HG03469 (cell line): ENCODE data around the gene CDC42EP1.
"Not testable (repeated sequence)": the region's sequence is repeated elsewhere in the genome, so short reads cannot be mapped to it uniquely, and the experiment has no call there.

Source experiments
- ATAC-seq: cut with Tn5 transposase; IDR thresholded peaks from one replicate; pipeline ENCODE4 v1.9.1; 2021; ENCODE audit warnings: mild to moderate bottlenecking, moderate library complexity, moderate number of reproducible peaks; ENCODE audit not compliant: unreplicated experiment

The CDC42EP1 gene

GRCh38 chr22:37575490-37576003 is 15.3 kb downstream of the CDC42EP1 start:
- ATAC-seq: no peak

DNA sequence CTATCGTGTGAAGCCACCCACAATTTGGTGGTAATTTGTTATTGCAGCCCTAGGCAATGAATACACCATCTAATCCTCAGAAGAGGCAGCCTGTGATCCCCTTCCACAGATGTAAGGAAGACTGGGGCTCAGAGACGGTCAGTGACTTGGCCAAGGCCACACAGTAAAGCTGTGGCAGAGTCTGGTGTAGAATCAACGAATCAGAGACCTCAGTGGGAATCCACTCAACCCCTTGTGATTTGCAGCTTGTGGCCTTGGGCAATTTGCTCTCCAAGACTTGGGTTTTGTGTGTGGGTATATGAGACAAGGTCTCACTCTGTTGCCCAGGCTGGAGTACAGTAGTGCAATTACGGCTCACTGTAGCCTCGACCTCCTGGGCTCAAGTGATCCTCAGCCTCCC is 17.7 kb downstream of the CDC42EP1 start:
- ATAC-seq: no peak

DNA sequence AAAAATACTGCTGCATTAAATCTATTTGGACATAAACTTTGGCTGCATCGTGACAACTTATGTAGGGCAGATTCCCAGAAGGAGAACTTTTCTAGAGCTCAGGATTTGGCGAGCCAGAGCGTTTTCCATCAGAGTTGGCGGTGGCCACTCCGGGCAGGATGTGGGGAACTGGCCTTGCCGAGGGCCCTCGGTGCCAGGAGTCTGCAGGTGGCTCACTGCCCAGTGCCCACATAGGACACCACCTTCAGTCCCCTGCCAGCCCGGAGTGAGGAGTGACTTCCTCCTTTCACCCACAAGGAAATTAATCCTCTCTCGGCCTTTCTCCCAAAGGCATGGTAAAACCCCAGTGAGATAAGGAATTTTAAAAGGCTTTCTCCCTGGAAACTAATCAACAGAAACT is 21.2 kb downstream of the CDC42EP1 start:
- ATAC-seq: no peak

- ATAC-seq: no peak
Measured at GRCh38 chr22:37582526-37582925, 22.2 kb downstream of the CDC42EP1 start.

- ATAC-seq: no peak
Measured at GRCh38 chr22:37588546-37589215, 28.4 kb downstream of the CDC42EP1 start.

GRCh38 chr22:37589636-37590035 is 29.4 kb downstream of the CDC42EP1 start:
- ATAC-seq: no peak

GRCh38 chr22:37591081-37591480 is 30.8 kb downstream of the CDC42EP1 start:
- ATAC-seq: not testable (repeated sequence)

GRCh38 chr22:37591823-37592404 is 31.6 kb downstream of the CDC42EP1 start:
- ATAC-seq: no peak

DNA sequence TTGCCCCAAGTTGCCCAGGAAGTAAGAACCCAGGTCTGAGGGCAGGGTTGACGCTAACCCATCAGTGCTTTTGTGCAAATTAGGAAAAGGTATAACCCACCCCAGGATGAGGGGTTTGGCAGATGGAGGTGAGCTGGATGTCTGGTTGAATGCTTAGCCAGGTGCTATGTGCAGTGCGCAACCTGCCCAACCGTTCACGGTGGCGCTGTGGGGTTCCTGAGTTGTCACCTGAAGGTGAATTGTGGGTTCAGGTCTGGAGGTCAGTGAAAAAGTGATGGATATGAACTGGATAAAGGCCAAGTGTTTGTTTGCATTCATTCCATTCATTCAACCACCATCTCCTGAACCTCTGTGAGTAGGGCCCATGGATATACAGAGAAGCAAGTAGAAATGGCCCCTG is 34.0 kb downstream of the CDC42EP1 start:
- no peak for ATAC-seq

DNA sequence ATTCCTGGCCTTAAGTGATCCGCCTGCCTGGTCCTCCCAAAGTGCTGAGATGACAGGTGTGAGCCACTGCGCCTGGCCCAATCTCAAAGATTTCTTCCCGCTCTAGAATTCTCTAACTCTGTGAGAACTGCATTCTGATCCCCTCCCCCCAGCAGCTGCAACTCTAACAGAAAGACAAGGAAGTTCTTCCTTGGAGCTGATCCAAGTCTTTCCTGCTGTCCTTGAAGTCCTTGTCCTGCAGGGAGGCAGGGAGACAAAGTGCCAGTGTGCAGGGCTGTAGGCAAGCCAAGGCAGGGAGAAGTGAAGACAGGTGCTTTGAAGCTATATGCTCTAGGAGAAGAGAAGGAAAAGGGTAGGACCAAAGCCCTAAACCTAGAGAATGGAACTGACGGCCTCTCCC is 38.9 kb downstream of the CDC42EP1 start:
- ATAC-seq: no peak

- ATAC-seq: no peak
Measured at GRCh38 chr22:37601203-37601539, 40.9 kb downstream of the CDC42EP1 start.

DNA sequence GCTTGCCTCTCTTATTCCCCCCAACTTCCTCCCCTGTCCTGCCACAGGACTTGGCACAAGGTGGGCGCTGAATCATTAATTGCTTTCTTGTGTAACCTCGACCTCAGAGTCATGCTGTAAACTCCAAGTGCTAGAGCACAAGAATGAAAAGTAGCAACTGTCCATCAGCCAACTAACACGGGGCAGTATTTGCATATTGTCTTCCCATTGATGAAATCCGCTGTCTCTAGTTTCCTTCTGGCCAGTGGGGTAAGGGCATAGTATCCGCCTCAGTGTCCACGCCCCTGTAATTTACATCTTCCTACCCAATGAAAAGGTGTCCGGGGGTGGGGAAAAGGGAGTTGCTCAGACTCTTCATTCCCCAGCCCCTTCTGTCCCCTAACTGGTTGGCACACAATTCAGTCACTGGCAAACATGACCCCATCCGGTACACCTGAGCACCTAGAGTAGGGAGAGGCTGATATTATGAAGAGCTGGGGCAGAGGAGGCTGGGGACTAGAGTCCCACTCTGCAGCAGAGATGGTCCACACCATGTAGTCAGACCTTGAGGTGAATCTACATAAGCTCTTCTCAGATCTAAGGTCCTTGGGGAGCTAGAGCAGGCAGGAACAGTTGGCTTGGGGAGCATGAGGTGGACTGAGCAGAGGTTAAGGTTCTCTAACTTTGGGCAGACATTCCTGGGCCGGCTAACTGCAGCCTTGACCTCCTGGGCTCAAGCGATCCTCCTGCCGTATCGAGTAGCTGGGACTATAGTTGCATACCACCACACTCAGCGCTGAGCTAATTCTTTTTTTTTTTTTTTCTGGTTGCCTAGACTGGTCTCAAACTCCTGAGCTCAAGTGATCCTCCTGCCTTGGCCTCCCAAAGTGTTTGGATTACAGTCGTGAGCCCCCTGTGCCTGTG is 41.5 kb downstream of the CDC42EP1 start:
- ATAC-seq: no peak

DNA sequence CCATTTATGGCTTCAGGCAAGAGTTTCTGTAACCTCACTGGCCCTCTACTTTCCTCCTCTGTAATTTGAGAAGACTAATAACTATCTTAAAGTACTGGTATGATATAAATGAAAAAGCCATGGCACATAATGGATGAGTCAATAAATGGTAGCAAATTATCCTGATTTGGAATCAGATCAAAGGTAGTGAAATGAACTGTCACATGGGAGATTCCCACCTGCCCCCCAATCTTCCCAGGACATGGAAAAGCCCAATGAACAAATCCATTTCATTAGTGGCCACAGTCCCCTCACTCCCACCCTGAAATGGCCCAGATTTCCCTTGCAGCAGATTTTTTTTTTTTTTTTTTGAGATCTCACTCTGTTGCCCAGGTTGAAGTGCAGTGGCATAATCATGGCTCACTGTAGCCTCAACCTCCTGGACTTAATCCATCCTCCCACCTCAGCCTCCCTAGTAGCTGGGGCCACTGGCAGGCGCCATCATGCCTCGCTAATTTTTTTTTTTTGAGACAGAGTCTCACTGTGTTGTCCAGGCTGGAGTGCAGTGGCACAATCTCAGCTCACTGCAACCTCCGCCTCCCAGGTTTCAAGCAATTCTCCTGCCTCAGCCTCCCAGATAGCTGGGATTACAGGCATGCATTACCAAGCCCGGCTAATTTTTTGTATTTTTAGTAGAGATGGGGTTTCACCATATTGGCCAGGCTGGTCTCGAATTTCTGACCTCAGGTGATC is 42.4 kb downstream of the CDC42EP1 start:
- ATAC-seq: not testable (repeated sequence)

DNA sequence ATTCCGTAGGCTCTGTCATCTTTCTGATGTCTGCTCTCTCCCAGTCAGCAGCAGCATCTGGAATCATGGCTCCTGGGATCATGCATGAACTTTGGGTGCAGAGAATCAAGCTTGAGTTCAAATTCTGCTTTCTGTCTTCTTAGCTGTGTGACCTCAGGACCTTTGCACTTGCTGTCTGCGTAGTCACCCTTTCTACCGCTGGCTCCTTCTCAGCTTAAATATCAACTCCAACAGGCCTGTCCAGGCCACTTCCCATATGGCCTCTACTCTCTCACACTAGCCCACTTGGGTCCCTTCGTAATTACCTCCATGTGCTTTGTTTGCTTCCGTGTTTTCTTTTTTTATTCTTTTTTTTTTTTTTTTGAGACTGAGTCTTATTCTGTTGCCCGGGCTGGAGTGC is 43.8 kb downstream of the CDC42EP1 start:
- no peak for ATAC-seq

DNA sequence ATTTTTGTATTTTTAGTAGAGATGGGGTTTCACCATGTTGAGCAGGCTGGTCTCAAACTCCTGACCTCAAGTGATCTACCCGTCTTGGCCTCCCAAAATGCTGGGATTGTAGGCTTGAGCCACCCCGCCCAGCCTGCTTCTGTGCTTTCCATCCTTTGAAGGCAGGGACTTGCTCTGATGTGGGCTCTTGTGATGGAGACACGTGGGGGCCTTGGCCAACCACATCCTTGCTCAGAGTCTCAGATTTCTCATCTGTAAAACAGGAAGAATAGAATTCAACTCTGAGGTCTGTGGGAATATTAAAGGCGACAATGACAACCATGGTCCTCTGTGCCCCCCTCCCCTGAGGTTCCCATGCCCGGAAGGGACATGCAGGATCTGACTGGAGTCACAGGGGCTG is 44.6 kb downstream of the CDC42EP1 start:
- ATAC-seq: no peak

DNA sequence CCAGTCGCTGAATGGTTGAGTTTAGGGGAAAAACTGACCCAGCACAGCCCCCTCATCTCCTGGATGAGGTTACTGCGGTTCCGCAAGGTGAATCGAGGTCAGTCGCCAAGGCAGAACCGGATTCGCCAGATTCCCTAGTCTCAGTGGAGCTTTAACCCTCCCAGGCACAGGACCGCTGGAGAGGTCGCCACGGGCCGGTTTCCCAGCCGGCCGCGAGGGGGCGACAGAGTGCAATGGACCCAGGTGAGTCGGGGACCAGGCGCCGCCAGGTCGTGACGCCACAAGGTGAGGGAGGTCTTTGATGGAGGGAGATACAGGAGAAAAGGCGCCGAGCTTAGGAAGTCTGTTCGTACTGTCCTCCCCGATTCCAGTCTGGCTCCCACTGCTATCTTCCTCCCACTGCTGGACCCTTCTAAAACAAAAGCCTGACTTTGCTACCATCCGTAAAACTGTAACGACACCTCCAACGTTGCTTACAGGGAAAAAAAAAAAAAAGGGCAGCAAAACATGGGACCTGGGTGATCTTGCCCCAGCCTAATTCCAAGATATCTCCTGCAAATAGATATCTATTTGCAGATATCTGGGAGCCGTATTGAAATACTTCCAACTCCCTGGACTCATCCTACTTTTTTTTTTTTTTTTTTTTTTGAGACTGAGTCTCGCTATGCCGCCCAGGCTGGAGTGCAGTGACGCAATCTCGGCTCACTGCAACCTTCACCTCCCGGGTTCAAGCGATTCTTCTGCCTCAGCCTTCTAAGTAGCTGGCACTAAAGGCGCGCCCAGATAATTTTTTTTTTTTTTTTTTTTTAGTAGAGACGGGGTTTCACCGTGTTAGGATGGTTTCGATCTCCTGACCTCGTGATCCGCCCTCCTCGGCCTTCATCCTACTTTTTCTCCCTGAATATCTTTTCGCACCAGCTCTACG is 47.0 kb downstream of the CDC42EP1 start:
- no peak for ATAC-seq

DNA sequence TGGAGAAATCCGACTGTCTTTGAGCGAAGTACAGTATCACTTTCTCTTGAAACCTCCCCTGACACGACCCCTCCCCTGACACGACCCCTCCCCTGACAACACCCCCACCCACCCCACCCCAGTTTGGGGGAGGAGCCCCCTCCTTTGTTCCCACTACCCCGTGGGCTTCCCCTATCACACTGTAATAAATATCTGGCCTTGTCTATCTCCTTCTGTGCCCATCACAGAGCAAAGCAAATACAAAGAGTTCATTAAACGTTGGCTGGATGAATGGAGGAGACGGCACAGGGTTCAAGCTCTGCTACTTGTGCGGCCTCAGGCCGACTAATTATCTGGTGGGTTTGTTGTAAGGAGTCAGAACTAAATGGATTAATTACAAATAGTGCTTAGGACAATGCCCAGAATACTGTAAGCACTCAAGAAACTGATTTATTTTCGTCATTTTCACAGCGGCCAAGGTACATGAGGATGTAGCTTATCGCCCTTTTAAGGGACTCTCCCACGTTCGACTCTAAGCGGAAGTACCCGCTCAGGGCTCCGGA is 47.7 kb downstream of the CDC42EP1 start:
- ATAC-seq: no peak

GRCh38 chr22:37608477-37609239 is 48.4 kb downstream of the CDC42EP1 start, which contains the start of gene GGA1:
GGA1 (plus strand) TSS chr22:37608834; CDS start chr22:37608861, 27 bp downstream.
- peak; percentile 47 for ATAC-seq
